ENCODE measurements around the gene NOS1AP. TPM values are rescaled to one million over a fixed set of nuclear protein-coding genes. Genes with fewer than 3 reads are reported as not detected.

Gene NOS1AP
- total and polyA plus RNA-seq, 9 donors = 0.50 to 4.4 (median 1.5) TPM

- DNase-seq = no peak
- Histone ChIP-seq H3K36me3 (no peaks in the 10 kb centered on the region), H3K27ac (no peak overlapping the region), H3K27me3 (no peaks in the 10 kb centered on the region), H3K4me1 (ENCODE audit: insufficient read depth) (no peaks in the 10 kb centered on the region), H3K4me3 (no peak overlapping the region), H3K9me3 (no peaks in the 10 kb centered on the region)
- WGBS, 3 donors = 60 to 62% (median 60%) methylated on average over 4 of the region's 4 CpGs
- TF ChIP-seq POLR2A (IDR thresholded peaks at IDR 0.05) = no peak
- TF ChIP-seq, protein P1, sequence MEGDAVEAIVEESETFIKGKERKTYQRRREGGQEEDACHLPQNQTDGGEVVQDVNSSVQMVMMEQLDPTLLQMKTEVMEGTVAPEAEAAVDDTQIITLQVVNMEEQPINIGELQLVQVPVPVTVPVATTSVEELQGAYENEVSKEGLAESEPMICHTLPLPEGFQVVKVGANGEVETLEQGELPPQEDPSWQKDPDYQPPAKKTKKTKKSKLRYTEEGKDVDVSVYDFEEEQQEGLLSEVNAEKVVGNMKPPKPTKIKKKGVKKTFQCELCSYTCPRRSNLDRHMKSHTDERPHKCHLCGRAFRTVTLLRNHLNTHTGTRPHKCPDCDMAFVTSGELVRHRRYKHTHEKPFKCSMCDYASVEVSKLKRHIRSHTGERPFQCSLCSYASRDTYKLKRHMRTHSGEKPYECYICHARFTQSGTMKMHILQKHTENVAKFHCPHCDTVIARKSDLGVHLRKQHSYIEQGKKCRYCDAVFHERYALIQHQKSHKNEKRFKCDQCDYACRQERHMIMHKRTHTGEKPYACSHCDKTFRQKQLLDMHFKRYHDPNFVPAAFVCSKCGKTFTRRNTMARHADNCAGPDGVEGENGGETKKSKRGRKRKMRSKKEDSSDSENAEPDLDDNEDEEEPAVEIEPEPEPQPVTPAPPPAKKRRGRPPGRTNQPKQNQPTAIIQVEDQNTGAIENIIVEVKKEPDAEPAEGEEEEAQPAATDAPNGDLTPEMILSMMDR (IDR thresholded peaks at IDR 0.05) = no peak
- no peak for TF ChIP-seq EP300 (IDR thresholded peaks at IDR 0.05)
- intact Hi-C loops (cut with DNase I) = no loop called here
These were observed 116.0 kb downstream of the NOS1AP start for GRCh38 chr1:162185314-162186025.

GRCh38 chr1:162186026-162186374 lies 116.5 kb downstream of the NOS1AP start:
- intact Hi-C loops (cut with DNase I) = no loop called here
- DNase-seq = no peak
- TF ChIP-seq POLR2A (IDR thresholded peaks at IDR 0.05) (no peak), EP300 (IDR thresholded peaks at IDR 0.05) (no peak)
- TF ChIP-seq, protein P1 (IDR thresholded peaks at IDR 0.05) = no peak
- Histone ChIP-seq H3K9me3 (no peaks in the 10 kb centered on the region), H3K36me3 (no peaks in the 10 kb centered on the region), H3K4me3 (no peak overlapping the region), H3K27me3 (no peaks in the 10 kb centered on the region), H3K27ac (no peak overlapping the region), H3K4me1 (ENCODE audit: insufficient read depth) (no peaks in the 10 kb centered on the region)
- WGBS, 3 donors = 0 to 44% (median 0%) methylated on average over 1 of the region's 1 CpG

DNA sequence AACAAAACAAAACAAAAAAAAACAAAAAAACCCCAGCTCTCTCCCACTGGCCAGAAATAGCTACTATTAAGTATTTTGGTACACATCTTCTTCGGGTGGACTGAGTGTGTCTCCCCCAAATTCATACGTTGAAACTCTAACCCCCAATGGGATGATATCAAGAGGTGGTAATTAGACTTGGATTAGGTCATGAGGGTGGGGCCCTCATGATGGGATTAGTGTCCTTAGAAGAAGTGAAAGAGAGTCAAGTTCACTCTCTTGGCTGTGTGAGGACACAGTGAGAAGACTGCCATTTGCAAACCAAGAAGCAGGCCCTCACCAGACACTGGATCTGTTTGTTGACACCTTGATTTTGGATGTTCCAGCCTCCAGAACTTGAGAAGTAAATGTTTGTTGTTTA lies 116.9 kb downstream of the NOS1AP start:
- intact Hi-C loops (cut with DNase I) = no loop called here
- WGBS, 3 donors = 47 to 95% (median 92%) methylated on average over 2 of the region's 2 CpGs
- no peak overlapping the region for H3K4me3 ChIP-seq
- H3K27ac ChIP-seq = no peak overlapping the region
- DNase-seq = no peak
- no peaks in the 10 kb centered on the region for H3K36me3 ChIP-seq
- no peaks in the 10 kb centered on the region for H3K27me3 ChIP-seq
- no peaks in the 10 kb centered on the region for H3K9me3 ChIP-seq
- no peaks in the 10 kb centered on the region for H3K4me1 ChIP-seq (ENCODE audit: insufficient read depth)
- TF ChIP-seq EP300 (IDR thresholded peaks at IDR 0.05) = no peak
- no peak for TF ChIP-seq POLR2A (IDR thresholded peaks at IDR 0.05)
- TF ChIP-seq, protein P1 (IDR thresholded peaks at IDR 0.05) = no peak

- WGBS, 3 donors = 15 to 49% (median 26%) methylated on average over 1 of the region's 1 CpG
- DNase-seq = no peak
- Histone ChIP-seq H3K27me3 (no peaks in the 10 kb centered on the region), H3K27ac (no peak overlapping the region), H3K4me3 (no peak overlapping the region), H3K9me3 (no peaks in the 10 kb centered on the region), H3K36me3 (no peaks in the 10 kb centered on the region), H3K4me1 (ENCODE audit: insufficient read depth) (no peaks in the 10 kb centered on the region)
- intact Hi-C loops (cut with DNase I) = no loop called here
- TF ChIP-seq, protein P1 (IDR thresholded peaks at IDR 0.05) = no peak
- TF ChIP-seq EP300 (IDR thresholded peaks at IDR 0.05) = no peak
- no peak for TF ChIP-seq POLR2A (IDR thresholded peaks at IDR 0.05)
These were observed 118.3 kb downstream of the NOS1AP start for GRCh38 chr1:162187687-162188276.

Data from ovary (tissue), 9 donors.